Hindlimb muscle (tissue), 1 donor: Measurements from ENCODE around the gene TGFBR2. TPM values are rescaled to one million over a fixed set of nuclear protein-coding genes. Genes with fewer than 3 reads are reported as not detected.
"Not testable (repeated sequence)": the region's sequence is repeated elsewhere in the genome, so short reads cannot be mapped to it uniquely, and the experiment has no call there.

ENCODE experiments used
- DNase-seq: peaks from one replicate; pipeline ENCODE4 v3.0.0-alpha.2; 2013
- polyA plus RNA-seq: library from polyadenylated mRNA; unstranded; fragments of 120-200 nt; gene quantifications from one replicate; pipeline ENCODE4 v1.2.1, GENCODE V29; 2013; ENCODE audit not compliant: insufficient read length

TGFBR2 gene
- polyA plus RNA-seq, 1 donor = 61.4 TPM

GRCh38 chr3:30658328-30659052 is 52.1 kb downstream of the TGFBR2 start:
- no peak for DNase-seq

GRCh38 chr3:30659270-30660130 is 53.1 kb downstream of the TGFBR2 start:
- no peak for DNase-seq

DNA sequence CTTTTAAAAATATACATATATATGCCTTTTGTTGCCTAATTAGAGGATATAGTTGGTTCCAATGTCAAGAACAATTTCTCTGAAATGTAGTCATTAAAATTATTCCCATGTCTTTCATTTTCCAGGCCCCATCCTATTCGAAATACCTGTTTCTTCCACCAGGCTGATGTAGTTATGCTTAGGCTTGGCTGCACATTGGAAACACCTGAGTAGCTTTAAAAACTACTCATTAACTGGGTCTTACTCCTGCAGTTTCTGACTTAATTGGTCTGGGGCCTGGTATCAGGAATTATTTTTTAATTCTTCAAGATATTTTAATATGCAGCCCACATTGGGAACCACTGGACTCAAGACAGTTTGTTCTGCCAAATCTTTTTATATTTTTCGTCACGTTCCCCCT is 53.7 kb downstream of the TGFBR2 start:
- no peak for DNase-seq

GRCh38 chr3:30660656-30661055 is 54.3 kb downstream of the TGFBR2 start:
- DNase-seq = no peak

DNA sequence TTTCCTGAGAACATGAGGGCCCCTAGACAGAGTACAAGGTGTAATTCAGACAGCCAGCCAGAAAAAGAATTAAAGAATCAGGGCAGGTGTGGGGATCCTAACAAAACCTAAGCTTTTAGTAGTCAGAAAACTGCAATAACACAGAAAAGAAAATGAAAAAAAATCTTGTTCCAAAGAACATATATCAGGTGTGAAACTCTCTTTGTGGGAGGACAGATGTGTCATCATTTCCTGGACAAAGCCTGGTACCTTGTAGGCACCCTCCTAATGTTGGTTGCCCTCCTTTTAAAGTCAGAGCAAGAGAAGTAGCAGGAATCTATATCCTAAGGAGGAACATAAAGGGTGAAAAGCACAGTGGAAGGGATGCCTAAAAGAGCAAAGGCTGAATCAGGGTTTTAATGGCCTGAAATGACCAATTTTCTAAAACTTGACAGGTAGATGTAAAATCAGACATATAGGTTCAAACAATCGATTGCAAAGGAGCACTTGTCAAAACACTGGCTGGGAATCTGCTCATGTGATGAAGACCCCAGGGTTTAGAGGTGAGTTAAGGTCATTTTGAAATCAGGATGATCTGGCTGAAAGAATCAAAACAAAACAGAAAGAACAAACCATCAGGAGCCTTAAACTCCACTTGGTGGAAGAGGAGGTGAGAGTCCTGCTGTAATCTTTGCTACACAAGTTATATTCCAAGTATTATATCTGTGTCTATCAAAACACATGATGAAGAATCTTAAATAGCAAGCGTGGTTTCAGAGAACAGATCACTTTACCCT is 54.9 kb downstream of the TGFBR2 start:
- no peak for DNase-seq

- no peak for DNase-seq
Observed at GRCh38 chr3:30662836-30663235, 56.4 kb downstream of the TGFBR2 start.

GRCh38 chr3:30663533-30664241 is 57.3 kb downstream of the TGFBR2 start:
- no peak for DNase-seq

DNA sequence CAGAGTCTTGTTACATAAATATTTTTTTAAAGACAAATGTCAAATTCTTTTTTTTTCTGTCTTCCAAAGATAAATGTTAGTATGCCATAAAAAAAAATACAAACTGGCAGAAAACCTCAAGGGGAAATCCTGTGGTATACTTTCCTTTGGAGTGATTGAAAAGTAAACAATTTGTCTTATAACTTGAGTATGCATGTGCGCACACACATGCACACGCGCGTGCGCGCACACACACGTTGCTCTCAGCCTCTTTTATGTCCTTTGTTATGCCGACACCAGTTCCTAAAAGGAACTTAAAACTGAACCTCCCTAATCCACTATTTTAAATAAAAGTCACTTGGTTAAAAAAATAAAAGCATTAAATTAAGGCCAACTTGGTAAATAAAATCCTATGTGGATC is 58.1 kb downstream of the TGFBR2 start:
- no peak for DNase-seq

GRCh38 chr3:30664884-30665283 is 58.5 kb downstream of the TGFBR2 start:
- no peak for DNase-seq

DNA sequence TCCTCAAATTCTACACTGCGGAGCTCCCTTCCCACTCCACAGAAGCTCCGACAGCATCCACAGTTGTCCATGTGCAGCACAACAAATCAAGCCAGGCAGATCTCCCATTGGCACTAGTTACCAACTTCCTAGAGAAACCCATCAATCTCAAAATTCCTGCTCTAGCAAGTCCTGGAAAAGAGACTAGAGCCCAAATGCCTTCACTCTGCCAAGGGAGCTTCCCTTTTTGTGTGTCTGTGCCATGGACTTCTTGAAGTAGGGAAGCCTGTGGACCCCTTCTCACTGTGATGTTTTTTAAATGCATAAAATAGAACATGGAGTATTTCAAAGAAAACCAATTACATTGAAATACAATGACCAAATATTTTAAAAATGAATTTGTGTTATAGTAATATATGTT is 59.1 kb downstream of the TGFBR2 start:
- no peak for DNase-seq

- DNase-seq = no peak
Observed at GRCh38 chr3:30666572-30667279, 60.3 kb downstream of the TGFBR2 start.

DNA sequence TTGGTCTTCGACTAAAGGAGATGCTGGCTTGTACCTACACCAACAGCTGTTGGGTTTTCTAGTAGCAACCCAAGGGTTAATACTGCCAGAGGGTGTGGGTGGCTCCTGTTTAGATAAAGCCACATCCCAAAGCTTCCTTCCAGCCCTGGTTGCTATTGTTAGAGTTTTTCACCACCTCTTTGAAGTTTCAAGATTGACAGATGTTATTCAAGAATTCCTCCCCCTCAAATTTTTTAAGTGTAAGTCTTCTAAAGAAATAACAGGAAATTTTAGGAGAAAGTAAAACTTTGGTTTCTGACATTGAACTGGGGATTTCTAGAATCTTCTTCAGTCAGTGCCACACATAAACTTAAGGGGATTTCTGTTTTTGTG is 60.9 kb downstream of the TGFBR2 start:
- DNase-seq = no peak

DNA sequence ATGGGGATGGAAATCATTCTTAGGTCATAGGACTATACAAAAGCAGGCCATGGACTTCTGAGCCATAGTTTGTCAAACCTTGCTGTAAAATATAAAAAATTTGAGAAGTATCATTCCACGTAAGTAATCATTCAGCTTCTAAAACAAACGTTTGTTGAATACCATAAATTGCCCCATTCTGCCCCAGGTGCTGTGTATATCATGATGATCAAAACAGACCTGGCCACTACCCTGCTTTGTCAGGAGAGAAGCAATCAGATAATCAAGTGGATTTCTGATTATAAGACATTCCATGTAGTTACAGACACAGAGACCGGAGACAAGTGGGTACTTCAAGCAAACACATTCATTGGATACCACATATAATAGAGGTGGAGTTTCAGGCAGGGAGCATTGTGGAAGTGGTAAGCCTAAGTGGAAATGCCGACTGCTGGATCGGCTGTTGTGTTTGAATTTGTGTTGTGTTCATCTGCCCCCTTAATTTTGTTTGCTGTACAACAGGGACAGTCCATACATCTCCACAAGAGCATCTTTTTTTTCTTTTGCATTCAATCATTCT is 61.7 kb downstream of the TGFBR2 start:
- no peak for DNase-seq

DNA sequence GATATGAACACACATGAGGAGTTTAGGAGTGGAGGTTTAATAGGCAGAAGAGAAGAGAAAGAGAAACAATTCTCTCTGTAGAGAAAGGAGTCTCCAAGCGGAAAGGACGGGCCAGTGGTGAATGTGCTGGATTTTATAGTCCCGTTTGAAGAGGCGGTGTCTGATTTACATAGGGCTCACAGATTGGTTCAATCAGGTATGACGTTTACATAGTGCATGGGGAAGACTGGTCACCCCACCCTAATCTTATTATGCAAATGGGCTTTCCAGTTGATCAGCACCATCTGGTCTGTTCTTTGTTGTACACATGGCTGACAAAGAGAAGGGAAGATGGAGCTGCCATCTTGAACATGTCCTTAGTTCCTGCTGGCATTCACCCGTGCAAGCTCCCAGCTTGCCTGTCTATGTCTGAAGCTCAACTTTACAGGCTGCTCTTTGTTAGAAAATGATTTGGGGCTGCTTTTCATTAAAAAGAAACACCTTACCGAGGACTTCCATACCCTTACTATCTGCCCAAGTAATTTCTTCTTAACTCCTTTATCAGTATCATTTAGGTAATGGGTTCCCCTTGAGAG is 63.0 kb downstream of the TGFBR2 start:
- DNase-seq = not testable (repeated sequence)

GRCh38 chr3:30670292-30670691 is 63.9 kb downstream of the TGFBR2 start:
- no peak for DNase-seq

- no peak for DNase-seq
Observed at GRCh38 chr3:30671527-30672286, 65.3 kb downstream of the TGFBR2 start.

- no peak for DNase-seq
Observed at GRCh38 chr3:30672287-30672735, 65.9 kb downstream of the TGFBR2 start.

- peak; percentile 58 for DNase-seq
Observed at GRCh38 chr3:30672959-30673358, 66.6 kb downstream of the TGFBR2 start.

DNA sequence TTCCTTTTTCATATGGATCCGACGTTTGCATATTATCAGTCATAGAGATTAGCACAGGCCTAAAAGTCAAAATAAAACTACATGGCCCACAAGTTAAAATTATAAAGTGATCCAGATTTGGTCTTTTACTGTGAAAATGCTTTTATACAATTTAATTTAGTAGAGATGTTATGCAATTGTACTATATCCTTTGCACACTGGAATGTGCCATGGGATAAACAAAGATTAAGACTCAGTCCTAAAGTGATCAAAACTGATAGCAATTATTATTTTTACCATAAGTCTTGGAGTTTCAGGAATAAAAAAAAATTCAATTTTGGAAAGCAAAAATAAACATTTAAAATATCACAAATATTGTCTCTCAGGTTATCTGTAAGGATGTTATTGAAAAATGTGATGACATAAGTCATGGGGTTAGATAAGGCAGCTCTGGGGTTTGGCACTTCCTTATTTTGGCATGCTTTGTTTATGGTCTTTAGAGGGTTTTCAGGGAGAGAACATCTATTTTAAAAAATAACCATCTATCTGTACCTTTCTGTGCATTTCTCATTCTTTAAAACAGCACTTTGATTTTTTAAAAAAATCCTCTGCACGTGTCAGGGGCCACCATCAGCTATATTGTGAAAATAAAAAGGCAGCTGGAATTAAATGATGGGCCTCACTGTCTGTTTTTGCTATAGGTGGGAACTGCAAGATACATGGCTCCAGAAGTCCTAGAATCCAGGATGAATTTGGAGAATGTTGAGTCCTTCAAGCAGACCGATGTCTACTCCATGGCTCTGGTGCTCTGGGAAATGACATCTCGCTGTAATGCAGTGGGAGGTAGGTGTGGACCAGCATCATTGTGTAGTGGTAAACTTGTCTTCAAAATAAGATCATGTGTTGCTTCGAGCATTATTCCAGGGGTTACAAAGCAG is 67.3 kb downstream of the TGFBR2 start:
- no peak for DNase-seq
